ENCODE measurements around the gene NGEF.
"Not testable (repeated sequence)": the region's sequence is repeated elsewhere in the genome, so short reads cannot be mapped to it uniquely, and the experiment has no call there.

- not testable (repeated sequence) for TF ChIP-seq EP300, CTCF (IDR thresholded peaks at IDR 0.05)
These were observed 6.6 kb upstream of the NGEF start for GRCh38 chr2:233019610-233020009.
